HCT116 (cell line): ENCODE results near the gene STX10. TPM values are rescaled to one million over a fixed set of nuclear protein-coding genes. Genes with fewer than 3 reads are reported as not detected.

ENCODE experiments used
- ATAC-seq: fragments of 200-7000 bp; cut with Tn5 transposase; 2 replicates; pipeline ENCODE4 v1.9.1; 2020; ENCODE audit warnings: mild to moderate bottlenecking, moderate library complexity
- BruUV-seq: library from RNA; stranded (reverse); fragments of 400-500 nt; replicated peaks from 2 replicates; lab custom pipeline; 2021; lab: Mats Ljungman, UMichigan
- CTCF ChIA-PET: fragments of 300-600 bp; sonication (Branson Sonifier 250); formaldehyde crosslinking; loops from one replicate; lab custom pipeline; 2021; ENCODE audit warnings: antibody characterized with exemption; lab: Charles Lee
- POLR2A ChIA-PET: fragments of 300-600, 350-600 bp; sonication (Branson Sonifier 250); formaldehyde crosslinking; loops from one replicate; lab custom pipeline; 2021; ENCODE audit warnings: antibody characterized with exemption; lab: Charles Lee
- RAD21 ChIA-PET, 2 experiments: fragments of 300-600 bp; sonication (Branson Sonifier 250); formaldehyde crosslinking; loops; one replicate each; lab custom pipeline; 2023; ENCODE audit warnings: low total read pairs in 2 of 2; ENCODE audit not compliant: uncharacterized antibody in 2 of 2, unreplicated experiment in 2 of 2, low non-redundant PET in 1 of 2; lab: Charles Lee
- DNase-seq: peaks from one replicate; pipeline ENCODE4 v3.0.0-alpha.2; 2010; ENCODE audit warnings: low read depth, low spot score
- H2AFZ ChIP-seq: fragments of 200-600 bp; shearing (Covaris generic), sonication (generic); 2 replicates; pipeline ENCODE4 v1.6.1; 2017; ENCODE audit warnings: low read depth, mixed run types, mixed read lengths, antibody characterized with exemption, low read length; ENCODE audit not compliant: poor library complexity, severe bottlenecking
- H3K27ac ChIP-seq: 2 replicates; pipeline ENCODE4 v1.5.1; 2012; ENCODE audit warnings: low read depth, low read length
- H3K27me3 ChIP-seq: fragments of 200-600 bp; sonication (generic); 2 replicates; pipeline ENCODE4 v1.6.1; 2016; ENCODE audit warnings: mixed run types, low read length, mixed read lengths; ENCODE audit not compliant: insufficient read depth
- H3K36me3 ChIP-seq, 2 experiments: fragments of 200-500 bp in 1 of 2; fragments of 200-600 bp in 1 of 2; sonication (Bioruptor generic) in 1 of 2; sonication (generic) in 1 of 2; 2 replicates each; pipeline versions ENCODE4 v1.5.1 to v1.6.1; 2014 to 2016; ENCODE audit warnings: low read length in 2 of 2, inconsistent platforms in 1 of 2, mixed read lengths in 1 of 2, mixed run types in 1 of 2; ENCODE audit not compliant: insufficient read depth in 2 of 2, control insufficient read depth in 1 of 2
- H3K4me1 ChIP-seq, 2 experiments: fragments of 200-600 bp in 1 of 2; sonication (generic) in 1 of 2; 2 replicates each; pipeline versions ENCODE4 v1.5.1 to v1.6.1; 2012 to 2017; ENCODE audit warnings: low read length in 2 of 2, inconsistent platforms in 1 of 2, mild to moderate bottlenecking in 1 of 2, mixed read lengths in 1 of 2, mixed run types in 1 of 2, moderate library complexity in 1 of 2; ENCODE audit not compliant: insufficient read depth in 2 of 2, control insufficient read depth in 1 of 2
- H3K4me2 ChIP-seq: fragments of 200-600 bp; sonication (generic); 2 replicates; pipeline ENCODE4 v1.6.1; 2017; ENCODE audit warnings: mixed run types, low read length, mixed read lengths
- H3K4me3 ChIP-seq, 2 experiments: fragments of 200-600 bp in 1 of 2; sonication (generic) in 1 of 2; replicated peaks in 1 of 2; 2 replicates each; pipeline ENCODE4 v1.5.1; 2011 to 2016; ENCODE audit warnings: low read length in 2 of 2, control low read depth in 1 of 2, low read depth in 1 of 2, mild to moderate bottlenecking in 1 of 2, mixed read lengths in 1 of 2, mixed run types in 1 of 2
- H3K79me2 ChIP-seq: fragments of 200-600 bp; sonication (generic); 2 replicates; pipeline ENCODE4 v1.6.1; 2017; ENCODE audit warnings: mild to moderate bottlenecking, mixed run types, low read length, moderate library complexity, mixed read lengths; ENCODE audit not compliant: insufficient read depth
- H3K9ac ChIP-seq: fragments of 200-600 bp; sonication (generic); 2 replicates; pipeline ENCODE4 v1.6.1; 2016; ENCODE audit warnings: low read length, mixed read lengths
- H3K9me2 ChIP-seq: fragments of 200-600 bp; sonication (generic), shearing (Covaris generic); 2 replicates; pipeline ENCODE4 v1.6.1; 2017; ENCODE audit warnings: mixed run types, mild to moderate bottlenecking, moderate library complexity; ENCODE audit not compliant: insufficient read depth
- H3K9me3 ChIP-seq, 2 experiments: fragments of 200-500 bp in 1 of 2; fragments of 200-600 bp in 1 of 2; sonication (Bioruptor generic) in 1 of 2; sonication (generic) in 1 of 2; 2 replicates each; pipeline ENCODE4 v1.6.1; 2014 to 2017; ENCODE audit warnings: low read length in 2 of 2, mixed read lengths in 2 of 2, inconsistent platforms in 1 of 2, low read depth in 1 of 2, mild to moderate bottlenecking in 1 of 2, mixed run types in 1 of 2, moderate library complexity in 1 of 2; ENCODE audit not compliant: control insufficient read depth in 1 of 2, insufficient read depth in 1 of 2
- H4K20me1 ChIP-seq: fragments of 200-600 bp; sonication (generic), shearing (Covaris generic); 2 replicates; pipeline ENCODE4 v1.6.1; 2017; ENCODE audit warnings: mixed run types, mild to moderate bottlenecking, moderate library complexity; ENCODE audit not compliant: insufficient read depth
- CEBPB ChIP-seq: IDR thresholded peaks from 2 replicates; pipeline ENCODE4 v1.6.1; 2012; ENCODE audit warnings: low read depth
- CTCF ChIP-seq, 3 experiments: fragments of 200-600 bp in 1 of 3; sonication (generic) in 1 of 3; IDR thresholded peaks in 2 of 3; conservative IDR thresholded peaks in 1 of 3; 2 replicates each; pipeline ENCODE4 v1.5.1; 2012 to 2017; ENCODE audit warnings: low read depth in 2 of 3, low read length in 2 of 3, antibody characterized with exemption in 1 of 3, borderline replicate concordance in 1 of 3, control low read depth in 1 of 3, mild to moderate bottlenecking in 1 of 3, mixed read lengths in 1 of 3, mixed run types in 1 of 3, moderate library complexity in 1 of 3; ENCODE audit not compliant: insufficient read depth in 1 of 3
- JUND ChIP-seq: IDR thresholded peaks from 2 replicates; pipeline ENCODE4 v1.6.1; 2012
- POLR2A ChIP-seq: IDR thresholded peaks from 2 replicates; pipeline ENCODE4 v1.7.0; 2011; ENCODE audit warnings: borderline replicate concordance; ENCODE audit not compliant: insufficient read depth, insufficient read length; ENCODE audit errors: extremely low read depth
- POLR2AphosphoS5 ChIP-seq: IDR thresholded peaks from 2 replicates; pipeline ENCODE4 v1.6.1; 2011; ENCODE audit warnings: mild to moderate bottlenecking, low read depth, low read length, moderate library complexity
- SP1 ChIP-seq: IDR thresholded peaks from 2 replicates; pipeline ENCODE4 v1.6.1; 2012; ENCODE audit warnings: low read depth
- YY1 ChIP-seq: IDR thresholded peaks from 2 replicates; pipeline ENCODE4 v1.6.1; 2011; ENCODE audit warnings: low read length, low read depth, moderate library complexity, mild to moderate bottlenecking; ENCODE audit not compliant: insufficient replicate concordance; ENCODE audit errors: extremely low read depth
- ZFX ChIP-seq: fragments of 450-650 bp; IDR thresholded peaks from 2 replicates; pipeline ENCODE4 v1.6.1; 2017
- intact Hi-C: fragments of 100-400 bp; cut with micrococcal nuclease; formaldehyde crosslinking; loops from 2 replicates; pipeline ENCODE4 v1.10.0; 2022
- total RNA-seq: library from RNA; stranded (reverse); gene quantifications from one replicate; pipeline ENCODE4 v1.2.1, GENCODE V29; 2021; ENCODE audit not compliant: unreplicated experiment

Gene STX10
- total RNA-seq, 1 experiment from 2014 or later, result 149 TPM

GRCh38 chr19:13152974-13153568 is 2.9 kb upstream of the STX10 start:
- POLR2A ChIA-PET, result interaction anchor here (0.8 to 2.2 kb wide), 11 partner anchors 10 to 160 kb away, joined by 3 to 36 read pairs (median 5); partner anchors contain the start of gene NACC1
- RAD21 ChIA-PET, result no interaction called here
- no TSS peak for BruUV-seq
- Histone ChIP-seq H3K4me3 (peak overlapping the region; percentile 81 to 94), H3K36me3 (peaks cover 0 to 12% of the 10 kb centered on the region in 2 experiments; a peak in 2 of 4 replicates), H3K4me1 (peaks cover 30 to 66% of the 10 kb centered on the region in 2 experiments), H4K20me1 (peaks cover 12% of the 10 kb centered on the region; the same call in 1 of the 2 replicates), H3K9me2 (no peaks in the 10 kb centered on the region), H3K79me2 (peaks cover 52% of the 10 kb centered on the region), H3K9me3 (no peaks in the 10 kb centered on the region), H3K4me2 (peak overlapping the region; percentile 100)
- DNase-seq, result peak; percentile 93
- intact Hi-C loops, result loop anchor here (5.0 kb wide), 2 partner anchors 109 to 694 kb away; no protein-coding TSS in a partner anchor
- TF ChIP-seq SP1, result no peak
- TF ChIP-seq ZFX, result 0 out of 2 replicates have a peak, but pooled peaks have one; percentile 5
- no peak for TF ChIP-seq CEBPB
- peak; percentile 100 for TF ChIP-seq POLR2A
- peak; percentile 64 for TF ChIP-seq YY1
- 0 out of 6 replicates have a peak, but pooled peaks of 1 of the 3 experiments have one; percentile 2 for TF ChIP-seq CTCF (IDR thresholded peaks at IDR 0.05 in 2 of 3, conservative IDR thresholded peaks at IDR 0.05 in 1 of 3; ENCODE audit: borderline replicate concordance in 1 of 3, insufficient read depth in 1 of 3, low read depth in 2 of 3, low read length in 2 of 3)
- peak; percentile 100 for TF ChIP-seq POLR2AphosphoS5
- TF ChIP-seq JUND, result no peak
- TF ChIP-seq, all 23 proteins: peak for 5
- H3K27ac ChIP-seq, result peak overlapping the region; percentile 99
- peak overlapping the region; percentile 96 for H3K9ac ChIP-seq
- peak; percentile 35 for ATAC-seq
- CTCF ChIA-PET, result interaction anchor here (0.8 to 0.9 kb wide), 2 partner anchors 10 to 35 kb away, joined by 4 read pairs; partner anchors contain the start of gene NACC1
- no peaks in the 10 kb centered on the region for H3K27me3 ChIP-seq
- no peak overlapping the region for H2AFZ ChIP-seq
